Mesenchymal stem cell (in vitro differentiated cells and primary cell): ENCODE measurements around the gene LENEP.

Source experiments
- DNase-seq: peaks from one replicate; pipeline ENCODE4 v3.0.0-alpha.2; 2013
- H2AFZ ChIP-seq: one replicate; pipeline ENCODE4 v1.6.1; 2013; ENCODE audit warnings: low read depth, mild to moderate bottlenecking, control low read depth, inconsistent platforms, low read length, moderate library complexity
- H2AK5ac ChIP-seq: 2 replicates; pipeline ENCODE4 v1.6.1; 2013; ENCODE audit warnings: low read length, moderate library complexity, mild to moderate bottlenecking, inconsistent platforms; ENCODE audit not compliant: severe bottlenecking
- H2BK120ac ChIP-seq: one replicate; pipeline ENCODE4 v1.6.1; 2013; ENCODE audit warnings: low read depth, mild to moderate bottlenecking, inconsistent platforms, low read length, moderate library complexity
- H2BK12ac ChIP-seq, 2 experiments: one replicate each; pipeline ENCODE4 v1.6.1; 2013; ENCODE audit warnings: inconsistent platforms in 2 of 2, low read length in 2 of 2, mild to moderate bottlenecking in 2 of 2, moderate library complexity in 2 of 2, control low read depth in 1 of 2
- H2BK15ac ChIP-seq: one replicate; pipeline ENCODE4 v1.6.1; 2013; ENCODE audit warnings: mild to moderate bottlenecking, low read depth, inconsistent platforms; ENCODE audit not compliant: poor library complexity, severe bottlenecking
- H2BK5ac ChIP-seq: 2 replicates; pipeline ENCODE4 v1.6.1; 2013; ENCODE audit warnings: low read depth, mild to moderate bottlenecking, low read length, control low read depth, inconsistent platforms; ENCODE audit not compliant: poor library complexity, severe bottlenecking
- H3K14ac ChIP-seq, 2 experiments: one replicate each; pipeline ENCODE4 v1.6.1; 2013; ENCODE audit warnings: inconsistent platforms in 2 of 2, low read length in 2 of 2, control low read depth in 1 of 2, mild to moderate bottlenecking in 1 of 2, moderate library complexity in 1 of 2
- H3K18ac ChIP-seq, 2 experiments: one replicate each; pipeline ENCODE4 v1.6.1; 2013; ENCODE audit warnings: inconsistent platforms in 2 of 2, low read length in 2 of 2, control low read depth in 1 of 2, low read depth in 1 of 2, mild to moderate bottlenecking in 1 of 2
- H3K23ac ChIP-seq, 2 experiments: one replicate each; pipeline ENCODE4 v1.6.1; 2013; ENCODE audit warnings: inconsistent platforms in 2 of 2, low read length in 2 of 2, mild to moderate bottlenecking in 2 of 2, moderate library complexity in 2 of 2, control low read depth in 1 of 2
- H3K27ac ChIP-seq: 2 replicates; pipeline ENCODE4 v1.5.1; 2013; ENCODE audit warnings: mild to moderate bottlenecking, moderate library complexity, low read length, control low read depth, inconsistent platforms; ENCODE audit not compliant: poor library complexity, severe bottlenecking
- H3K27me3 ChIP-seq, 2 experiments: 2 replicates each; pipeline versions ENCODE4 v1.6.1 to v1.7.0; 2013; ENCODE audit warnings: low read length in 2 of 2, mild to moderate bottlenecking in 2 of 2, moderate library complexity in 2 of 2, control low read depth in 1 of 2, inconsistent platforms in 1 of 2; ENCODE audit not compliant: control insufficient read depth in 1 of 2, insufficient read depth in 1 of 2
- H3K36me3 ChIP-seq, 2 experiments: 2 replicates each; pipeline versions ENCODE4 v1.6.1 to v1.7.0; 2013; ENCODE audit warnings: low read length in 2 of 2, control low read depth in 1 of 2, inconsistent platforms in 1 of 2, low read depth in 1 of 2, mild to moderate bottlenecking in 1 of 2; ENCODE audit not compliant: insufficient read depth in 2 of 2, control insufficient read depth in 1 of 2
- H3K4ac ChIP-seq, 2 experiments: one replicate each; pipeline ENCODE4 v1.6.1; 2013; ENCODE audit warnings: inconsistent platforms in 2 of 2, low read length in 2 of 2, mild to moderate bottlenecking in 2 of 2, moderate library complexity in 2 of 2, control low read depth in 1 of 2, low read depth in 1 of 2
- H3K4me1 ChIP-seq: 2 replicates; pipeline ENCODE4 v1.6.1; 2013; ENCODE audit warnings: low read depth, low read length, control low read depth; ENCODE audit not compliant: control insufficient read depth, insufficient read depth
- H3K4me2 ChIP-seq: 2 replicates; pipeline ENCODE4 v1.6.1; 2013; ENCODE audit warnings: low read length, mild to moderate bottlenecking, inconsistent platforms; ENCODE audit not compliant: poor library complexity, severe bottlenecking
- H3K4me3 ChIP-seq, 2 experiments: 2 replicates each; pipeline versions ENCODE4 v1.5.1 to v1.7.0; 2013; ENCODE audit warnings: low read length in 2 of 2, mild to moderate bottlenecking in 2 of 2, control low read depth in 1 of 2, low read depth in 1 of 2; ENCODE audit not compliant: insufficient read depth in 1 of 2
- H3K79me1 ChIP-seq: replicated peaks from 2 replicates; pipeline ENCODE4 v1.6.1; 2013; ENCODE audit warnings: mild to moderate bottlenecking, control low read depth, low read length, inconsistent platforms; ENCODE audit not compliant: poor library complexity, severe bottlenecking
- H3K9ac ChIP-seq: 2 replicates; pipeline ENCODE4 v1.7.0; 2013; ENCODE audit warnings: mild to moderate bottlenecking, low read length, moderate library complexity
- H3K9me3 ChIP-seq: 2 replicates; pipeline ENCODE4 v1.7.0; 2013; ENCODE audit warnings: mild to moderate bottlenecking, low read length; ENCODE audit not compliant: control insufficient read depth
- H4K8ac ChIP-seq: one replicate; pipeline ENCODE4 v1.6.1; 2013; ENCODE audit warnings: inconsistent platforms, mild to moderate bottlenecking, low read length, moderate library complexity
- H4K91ac ChIP-seq: one replicate; pipeline ENCODE4 v1.6.1; 2013; ENCODE audit warnings: mild to moderate bottlenecking, low read length, inconsistent platforms
- WGBS: methylation state at CpG from one replicate; pipeline ENCODE4 v1.1.7; 2013; ENCODE audit warnings: mixed read lengths; 5-methylcytosine and 5-hydroxymethylcytosine counted together

Gene LENEP

DNA sequence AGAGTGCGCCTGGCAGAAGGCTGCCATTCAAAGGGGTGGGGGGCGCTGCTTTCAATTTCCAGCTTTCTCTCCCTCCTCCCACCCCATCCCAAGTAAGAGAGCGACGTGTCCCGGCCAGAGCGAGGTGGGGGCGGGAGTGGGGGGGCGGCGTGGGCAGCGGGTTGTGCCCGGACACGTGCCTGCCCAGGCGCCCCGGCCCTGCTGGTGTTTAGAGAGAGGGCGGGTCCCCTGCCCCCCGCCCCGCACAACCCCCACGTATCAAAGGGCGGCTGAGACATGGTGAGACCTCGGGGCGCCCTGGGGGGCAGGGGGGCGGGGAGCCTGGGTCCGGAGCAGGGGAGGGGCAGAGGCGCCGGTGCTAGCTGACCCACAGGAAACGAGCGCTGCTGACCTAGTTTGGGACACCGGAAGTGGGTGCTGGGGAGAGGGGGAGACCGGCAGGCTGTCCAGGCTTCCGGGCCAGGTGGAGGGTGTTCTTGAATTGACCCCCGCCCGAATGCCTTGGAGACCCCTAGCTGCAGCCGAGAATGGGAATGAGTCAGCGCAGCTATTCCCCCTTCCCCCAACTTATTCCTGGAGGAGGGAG is 10.5 kb downstream of the LENEP start:
- H2BK12ac ChIP-seq: peak overlapping the region; percentile 59 to 61
- H3K14ac ChIP-seq: peak overlapping the region in 1 of 2 experiments; percentile 97
- H3K4me1 ChIP-seq: peaks cover 42% of the 10 kb centered on the region
- DNase-seq: peak; percentile 58
- H2AK5ac ChIP-seq: peak overlapping the region; percentile 55
- peak overlapping the region; percentile 87 for H3K27ac ChIP-seq
- H2BK5ac ChIP-seq: peak overlapping the region; percentile 68
- no peaks in the 10 kb centered on the region for H3K9me3 ChIP-seq
- peak overlapping the region; percentile 96 for H3K9ac ChIP-seq
- peak overlapping the region; percentile 97 for H4K91ac ChIP-seq
- H2BK15ac ChIP-seq: peak overlapping the region; percentile 96
- no peaks in the 10 kb centered on the region for H3K27me3 ChIP-seq
- H3K4ac ChIP-seq: peak overlapping the region; percentile 85 to 89
- peak overlapping the region; percentile 83 to 100 for H3K4me3 ChIP-seq
- WGBS: 1% methylated on average over 9 of the region's 34 CpGs
- H2BK120ac ChIP-seq: peak overlapping the region; percentile 98
- H3K18ac ChIP-seq: peak overlapping the region; percentile 88 to 98
- peaks cover 3 to 33% of the 10 kb centered on the region in 2 experiments for H3K36me3 ChIP-seq
- H3K23ac ChIP-seq: peak overlapping the region in 1 of 2 experiments; percentile 86
- peak overlapping the region; percentile 91 for H4K8ac ChIP-seq
- no peak overlapping the region for H2AFZ ChIP-seq
- H3K4me2 ChIP-seq: peak overlapping the region; percentile 62
- peaks cover 19% of the 10 kb centered on the region for H3K79me1 ChIP-seq

DNA sequence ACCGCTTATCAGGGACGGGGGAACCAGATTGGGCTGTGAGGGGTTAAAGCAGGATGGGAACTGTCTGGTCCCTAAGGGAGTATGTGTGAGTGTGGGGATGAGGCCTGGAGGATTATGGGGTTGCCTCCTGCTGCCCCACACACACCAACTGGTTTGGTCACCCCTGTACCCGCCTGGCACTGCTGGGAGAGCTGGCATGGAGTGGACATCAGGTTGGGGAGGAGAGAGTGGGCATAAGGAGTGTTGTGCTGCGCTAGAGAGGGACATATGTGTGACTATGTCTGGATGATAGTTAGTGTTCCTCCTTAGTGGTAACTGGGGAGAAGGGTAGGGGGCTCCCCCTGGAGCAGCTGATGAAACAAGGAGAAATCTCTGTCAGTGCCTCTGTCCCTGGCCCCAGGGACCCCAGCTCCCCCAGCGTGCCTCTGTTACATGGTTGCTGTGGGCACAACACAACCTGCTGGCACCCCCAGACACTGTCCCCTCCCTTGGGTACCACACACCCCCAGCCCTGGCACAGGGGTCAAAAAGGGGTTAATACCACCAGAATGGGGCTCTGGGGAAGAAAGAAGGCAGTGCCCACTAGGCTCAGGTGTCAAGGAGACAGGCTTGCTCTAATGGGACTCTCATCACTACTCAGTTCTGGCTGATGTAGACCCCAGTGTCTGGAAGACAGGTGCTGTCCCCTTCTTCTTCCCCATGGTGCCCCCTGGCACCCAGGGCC is 11.1 kb downstream of the LENEP start:
- H4K8ac ChIP-seq: peak overlapping the region; percentile 29
- peak overlapping the region; percentile 48 for H4K91ac ChIP-seq
- H3K9ac ChIP-seq: peak overlapping the region; percentile 96
- H2BK15ac ChIP-seq: no peak overlapping the region
- no peak for DNase-seq
- H3K4ac ChIP-seq: peak overlapping the region; percentile 64 to 69
- peak overlapping the region; percentile 62 for H3K4me2 ChIP-seq
- H3K9me3 ChIP-seq: no peaks in the 10 kb centered on the region
- WGBS: 56% methylated on average over 5 of the region's 5 CpGs
- peak overlapping the region; percentile 98 for H2BK120ac ChIP-seq
- peaks cover 3 to 39% of the 10 kb centered on the region in 2 experiments for H3K36me3 ChIP-seq
- no peak overlapping the region for H2AFZ ChIP-seq
- peaks cover 36% of the 10 kb centered on the region for H3K4me1 ChIP-seq
- peak overlapping the region; percentile 58 to 88 for H3K18ac ChIP-seq
- peak overlapping the region; percentile 59 to 92 for H2BK12ac ChIP-seq
- no peak overlapping the region for H2BK5ac ChIP-seq
- H3K14ac ChIP-seq: peak overlapping the region in 1 of 2 experiments; percentile 84
- H3K4me3 ChIP-seq: peak overlapping the region; percentile 83 to 100
- H3K79me1 ChIP-seq: peaks cover 22% of the 10 kb centered on the region
- no peaks in the 10 kb centered on the region for H3K27me3 ChIP-seq
- peak overlapping the region in 1 of 2 experiments; percentile 5 for H3K23ac ChIP-seq
- peak overlapping the region; percentile 24 for H3K27ac ChIP-seq
- H2AK5ac ChIP-seq: peak overlapping the region; percentile 1

DNA sequence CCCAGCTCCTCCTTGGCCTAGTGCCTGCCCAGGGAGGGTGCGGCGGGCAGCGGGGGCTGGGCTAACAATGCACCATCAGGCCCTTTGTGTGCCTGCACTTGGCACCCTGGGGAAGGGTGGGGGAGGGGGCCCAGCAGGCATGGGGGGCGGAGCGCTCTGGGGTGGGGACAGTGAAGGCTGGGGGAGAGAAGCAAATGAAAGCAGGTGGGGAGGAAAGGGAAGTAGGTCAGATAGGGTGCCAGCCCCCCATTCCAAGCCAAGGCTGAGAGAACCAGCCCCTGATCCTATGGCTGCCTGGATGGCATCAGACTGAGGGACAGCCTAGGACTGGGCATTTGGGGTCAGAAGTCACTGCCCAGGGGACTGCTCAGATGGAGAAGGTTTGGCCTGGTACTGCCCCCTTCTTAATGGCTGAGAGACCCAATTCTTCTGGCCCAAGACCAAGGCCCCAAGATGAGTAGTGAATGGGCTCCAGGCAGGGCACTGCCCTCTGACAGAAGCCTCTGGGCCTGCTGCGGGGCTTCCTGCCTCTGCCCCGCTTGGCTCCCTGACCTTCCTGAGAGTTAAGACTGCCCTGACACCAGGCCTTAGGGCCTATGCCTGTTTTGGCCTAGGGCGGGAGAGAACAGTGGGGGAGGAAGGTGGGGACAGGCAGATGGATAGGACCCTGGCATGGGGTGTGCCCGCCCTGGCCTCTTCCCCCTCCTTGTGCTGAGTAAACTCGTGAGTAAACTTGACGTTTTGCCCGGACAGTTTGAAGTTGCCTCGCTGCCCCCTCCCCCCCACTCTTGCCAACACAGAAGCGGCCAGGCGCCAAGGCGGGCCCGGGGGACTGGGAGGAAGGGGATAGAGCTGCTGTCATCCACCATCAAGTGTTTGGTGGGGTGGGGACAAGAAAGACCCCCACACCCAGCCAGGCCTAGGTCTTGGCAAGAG is 12.0 kb downstream of the LENEP start:
- no peak overlapping the region for H2BK120ac ChIP-seq
- H4K8ac ChIP-seq: no peak overlapping the region
- peaks cover 31% of the 10 kb centered on the region for H3K4me1 ChIP-seq
- peak overlapping the region; percentile 45 for H4K91ac ChIP-seq
- H3K4me2 ChIP-seq: no peak overlapping the region
- no peak overlapping the region for H3K18ac ChIP-seq
- no peaks in the 10 kb centered on the region for H3K9me3 ChIP-seq
- no peak overlapping the region for H2AFZ ChIP-seq
- no peak overlapping the region for H3K23ac ChIP-seq
- peak overlapping the region; percentile 14 for H2AK5ac ChIP-seq
- H3K14ac ChIP-seq: no peak overlapping the region
- H3K79me1 ChIP-seq: peaks cover 27% of the 10 kb centered on the region
- peaks cover 3 to 48% of the 10 kb centered on the region in 2 experiments for H3K36me3 ChIP-seq
- no peak overlapping the region for H3K4ac ChIP-seq
- 95% methylated on average over 8 of the region's 17 CpGs for WGBS
- no peak overlapping the region for H3K27ac ChIP-seq
- peak overlapping the region; percentile 96 for H3K9ac ChIP-seq
- no peak overlapping the region for H2BK5ac ChIP-seq
- DNase-seq: no peak
- H2BK12ac ChIP-seq: peak overlapping the region in 1 of 2 experiments; percentile 12
- H2BK15ac ChIP-seq: no peak overlapping the region
- H3K4me3 ChIP-seq: peak overlapping the region in 1 of 2 experiments; percentile 44
- no peaks in the 10 kb centered on the region for H3K27me3 ChIP-seq
